HG02884 (cell line): ENCODE data around the gene MEIS2.

Experiments used
- ATAC-seq: cut with Tn5 transposase; IDR thresholded peaks from one replicate; pipeline ENCODE4 v1.9.1; 2021; ENCODE audit warnings: mild to moderate bottlenecking, moderate library complexity; ENCODE audit not compliant: unreplicated experiment

Gene MEIS2

DNA sequence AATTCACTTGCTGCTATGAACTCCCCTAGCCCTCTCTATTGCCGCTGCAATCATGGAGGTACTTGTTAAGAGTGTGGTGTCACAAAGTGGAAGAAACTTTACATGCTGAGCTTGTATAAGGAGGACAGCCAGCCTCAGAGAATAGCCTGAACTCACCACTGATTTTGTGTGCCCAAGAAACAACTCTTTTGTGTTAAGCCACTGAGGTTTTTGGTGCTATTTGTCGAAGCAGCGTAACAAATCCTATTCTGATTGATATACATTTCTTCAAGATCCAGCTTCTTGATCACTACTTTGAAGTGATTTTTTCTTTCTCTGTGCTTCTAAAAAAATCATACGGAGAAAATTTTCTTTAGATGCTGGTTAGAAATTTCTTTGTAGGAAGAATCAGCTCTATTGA, 132.4 kb downstream of the MEIS2 start:
- ATAC-seq, result no peak

DNA sequence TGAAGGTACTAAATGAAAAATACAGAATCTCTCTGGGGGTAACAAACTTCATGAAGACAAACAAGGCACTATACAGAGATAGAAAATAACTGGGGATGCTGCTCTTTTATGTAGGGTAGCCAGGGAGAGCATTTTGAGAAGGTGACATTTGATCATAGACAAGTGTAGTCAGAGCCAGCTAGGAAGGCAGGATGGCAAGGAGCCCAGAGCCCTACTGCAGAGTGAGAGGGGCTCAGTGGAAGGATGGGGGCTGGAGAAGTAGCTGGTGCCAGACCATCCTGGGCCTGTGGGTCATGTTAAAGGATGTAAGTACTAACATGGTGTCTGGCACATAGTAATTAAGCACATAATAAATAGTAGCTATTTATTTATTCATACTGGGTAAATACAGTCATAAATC, 133.6 kb downstream of the MEIS2 start:
- ATAC-seq, result no peak

DNA sequence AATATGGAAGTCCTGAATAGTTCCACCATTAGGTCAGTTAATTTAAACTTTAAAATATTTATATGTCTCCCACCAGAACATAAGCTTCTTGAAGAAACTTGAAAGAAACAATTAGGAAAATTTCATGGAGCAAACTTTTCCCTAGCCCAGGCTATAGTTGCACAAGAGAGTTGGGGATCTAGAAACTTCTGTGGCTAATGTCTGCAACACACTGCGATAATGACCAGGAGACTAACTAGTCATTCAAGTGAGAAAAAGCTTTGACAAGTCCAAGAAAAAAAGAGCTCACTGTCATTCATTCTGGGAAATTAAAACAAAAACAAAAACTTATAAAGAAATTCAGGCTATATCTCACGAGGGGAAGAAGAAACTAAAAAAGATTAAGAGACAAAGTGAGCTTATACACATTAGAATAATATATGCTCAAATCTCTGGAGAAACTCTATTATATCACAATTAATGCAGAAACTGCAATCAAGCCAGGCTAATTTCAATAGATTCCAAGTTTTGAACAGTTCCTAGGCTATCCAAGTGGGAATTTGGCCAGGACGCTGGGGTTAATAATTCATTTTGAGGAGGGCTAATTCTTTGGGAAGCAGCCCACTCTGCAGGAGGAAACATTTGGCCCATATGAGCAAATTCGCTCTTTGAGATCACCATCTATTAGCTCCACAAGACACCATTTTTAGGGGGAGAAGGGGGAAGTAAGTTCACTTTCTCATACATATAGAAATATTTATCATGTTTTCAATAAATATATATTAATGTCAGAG, 134.6 kb downstream of the MEIS2 start:
- no peak for ATAC-seq

DNA sequence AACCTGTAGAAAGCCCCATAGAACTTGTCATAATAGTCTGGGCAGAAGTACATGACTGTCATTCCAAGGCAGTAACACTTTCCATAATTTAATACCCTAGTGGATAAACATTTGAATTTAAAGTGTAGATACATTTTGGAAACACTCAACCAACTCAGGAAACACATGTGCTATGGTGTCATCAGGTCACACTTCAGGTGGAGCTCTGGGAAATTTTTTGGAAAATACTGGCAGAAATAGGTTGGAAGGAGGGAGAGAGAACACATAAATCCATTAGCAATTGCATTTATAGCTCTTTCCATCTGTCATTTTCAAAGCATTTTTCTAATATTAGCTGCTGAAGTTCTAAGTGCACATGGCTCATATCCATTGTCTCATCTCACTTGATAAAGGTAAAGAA, 135.7 kb downstream of the MEIS2 start:
- ATAC-seq, result no peak

DNA sequence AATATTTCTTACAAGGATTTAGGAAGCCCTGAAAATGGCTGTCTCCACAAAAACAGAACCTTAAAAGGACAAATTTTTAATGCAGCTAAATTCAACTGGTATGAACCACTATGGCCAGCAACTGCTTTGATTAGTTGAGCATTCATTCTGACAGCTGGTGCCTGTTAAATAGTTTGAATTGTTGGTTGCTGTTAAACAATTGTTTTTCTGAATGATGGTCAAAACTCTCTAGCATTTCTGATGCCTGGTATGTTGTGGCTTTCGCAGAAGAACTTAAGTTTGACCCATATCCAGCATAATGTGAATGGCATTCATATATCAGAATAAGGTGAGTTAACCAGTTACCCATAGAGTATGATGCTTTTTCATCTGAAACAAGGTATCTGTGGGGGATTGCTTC, 138.4 kb downstream of the MEIS2 start:
- no peak for ATAC-seq

DNA sequence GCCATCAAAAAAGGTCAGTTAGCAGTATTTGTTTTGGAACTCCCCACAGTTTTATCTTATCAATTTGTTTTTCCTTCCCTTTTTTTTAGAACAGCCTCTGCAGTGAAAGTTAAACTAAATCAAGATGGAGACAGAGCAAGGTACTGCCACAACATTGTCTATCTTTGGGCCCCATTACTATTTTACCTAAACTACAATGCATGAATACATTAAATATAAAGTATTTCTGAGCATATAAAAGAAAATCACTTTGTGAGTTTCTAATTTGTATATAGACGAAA, 139.5 kb downstream of the MEIS2 start:
- no peak for ATAC-seq

DNA sequence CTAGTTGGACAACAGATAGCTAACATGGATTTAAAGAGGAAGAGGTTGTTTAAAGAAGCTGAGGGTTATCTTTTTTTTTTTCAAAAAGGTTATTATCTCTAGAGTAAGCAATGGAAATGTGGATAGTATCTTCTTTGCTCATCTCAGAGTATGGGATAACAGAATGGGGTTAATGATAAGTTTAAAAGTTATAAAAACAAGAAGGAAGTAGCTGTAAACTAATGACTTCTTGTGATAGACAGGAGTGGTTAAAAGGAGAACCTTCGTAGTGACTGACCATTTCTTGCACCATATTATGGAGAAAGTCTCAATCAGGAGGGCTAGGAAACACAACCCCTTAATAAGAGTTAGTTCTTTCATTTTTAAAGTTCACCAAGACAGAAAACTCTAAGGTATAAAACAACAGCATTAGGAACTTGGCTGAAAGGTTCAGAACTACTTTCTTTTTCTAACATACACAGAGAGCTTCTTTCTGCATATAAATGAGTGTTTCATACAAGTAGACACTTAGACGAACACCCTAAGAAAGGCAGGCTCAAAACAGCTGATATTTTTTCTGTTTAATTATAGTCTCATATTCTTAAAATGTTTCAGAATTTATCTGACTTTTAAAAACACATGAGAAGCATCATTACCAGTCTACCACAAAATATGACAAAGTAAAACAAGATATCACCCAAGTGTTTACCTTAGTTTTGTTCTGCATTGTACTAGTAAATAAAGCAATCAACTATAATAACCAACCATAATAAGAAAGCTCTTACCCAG, 140.0 kb downstream of the MEIS2 start:
- ATAC-seq, result no peak

DNA sequence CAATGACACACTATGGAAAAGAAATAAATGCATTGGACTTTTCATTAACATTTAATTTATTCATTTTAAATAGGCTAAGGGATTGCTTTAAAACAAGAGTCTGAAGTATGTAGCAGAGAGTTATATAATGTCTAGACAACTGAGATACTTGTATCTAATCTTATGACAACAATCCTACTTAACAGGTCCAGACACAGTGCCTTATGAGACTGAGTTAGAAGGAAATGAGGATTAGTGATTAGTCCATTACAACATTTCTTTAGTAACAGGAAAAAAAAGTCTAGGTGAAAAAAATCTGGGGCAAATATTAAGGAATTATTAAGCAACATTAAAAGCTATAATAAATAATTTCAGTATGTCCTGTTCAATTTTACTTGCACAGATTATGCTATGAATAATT, 140.6 kb downstream of the MEIS2 start:
- no peak for ATAC-seq

DNA sequence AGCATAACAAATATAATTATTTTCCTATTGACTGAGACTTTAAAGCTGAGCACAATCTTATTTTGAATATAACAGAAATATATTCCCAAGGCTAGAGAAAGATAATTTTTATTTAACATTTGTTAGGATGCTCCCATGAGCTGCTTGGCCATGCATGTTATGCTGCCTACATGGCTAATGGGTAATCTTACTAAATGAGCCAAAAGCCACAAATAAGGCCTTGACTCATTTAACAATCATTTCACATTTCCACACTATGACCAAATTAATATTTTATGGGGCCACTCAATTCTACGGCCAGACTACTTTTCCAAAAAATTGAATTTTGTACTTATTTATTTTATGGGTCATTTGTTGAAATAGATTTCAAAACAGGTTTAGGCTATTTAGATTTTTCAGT, 141.7 kb downstream of the MEIS2 start:
- ATAC-seq, result no peak

DNA sequence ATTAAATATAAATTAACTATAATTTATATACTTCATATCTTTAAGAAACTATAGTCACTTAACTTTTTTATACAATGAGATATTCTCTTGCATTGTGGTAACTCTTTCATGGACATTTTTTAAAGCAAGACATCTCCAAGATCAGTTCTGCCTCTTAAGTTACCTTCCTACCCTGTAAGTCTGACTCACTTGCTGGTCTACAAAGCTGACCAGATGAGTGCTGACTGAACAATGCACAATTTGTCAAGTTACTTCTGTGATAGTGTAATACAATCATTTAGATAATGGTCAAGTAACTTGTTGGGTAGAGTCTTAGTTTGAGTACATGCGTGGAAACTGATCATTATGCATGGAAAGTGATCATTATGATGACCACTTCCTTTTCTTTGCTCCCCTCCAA, 145.9 kb downstream of the MEIS2 start:
- ATAC-seq, result no peak

DNA sequence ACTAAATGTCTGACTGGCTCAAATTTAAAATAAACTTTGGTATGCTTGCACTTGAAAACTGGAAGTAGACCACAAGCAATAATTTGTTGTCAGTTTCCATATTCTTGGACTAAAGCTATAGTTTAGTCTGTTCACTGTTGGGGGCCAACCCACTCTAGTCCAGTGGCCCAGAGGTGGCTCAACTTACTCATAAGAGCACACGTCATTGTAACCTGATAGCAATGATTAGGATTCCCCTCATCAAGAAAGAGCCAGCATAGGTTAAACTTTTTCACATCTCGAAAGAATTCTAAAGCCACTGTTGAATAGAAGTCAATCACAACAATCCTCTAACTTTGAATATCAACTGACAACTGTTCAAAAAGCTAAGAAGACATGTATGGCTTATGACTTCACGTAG, 147.0 kb downstream of the MEIS2 start:
- no peak for ATAC-seq

DNA sequence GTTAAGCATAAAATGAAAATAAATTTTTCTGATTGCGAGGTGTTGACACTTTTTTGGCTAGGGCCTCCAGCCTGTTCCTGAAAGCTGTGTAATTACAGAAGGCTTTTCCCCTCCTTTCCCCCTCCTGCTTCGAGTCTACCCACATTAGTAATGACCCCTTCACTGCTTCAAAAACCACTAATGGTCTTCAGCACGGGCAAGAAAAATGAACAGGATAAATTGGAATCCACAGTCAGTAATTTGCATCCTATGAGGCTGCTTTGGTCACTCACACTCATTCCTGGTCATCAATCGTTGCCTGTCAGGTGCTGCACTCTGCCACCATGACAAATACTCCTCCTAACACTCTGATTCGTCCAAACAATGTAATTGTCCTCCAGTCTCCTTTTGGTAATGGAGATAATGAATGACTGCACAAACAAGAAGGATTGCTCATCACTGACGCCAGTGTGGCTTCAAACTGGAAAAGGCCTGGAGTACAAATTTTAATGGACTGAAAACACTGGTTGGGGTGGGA, 148.6 kb downstream of the MEIS2 start:
- ATAC-seq, result no peak

DNA sequence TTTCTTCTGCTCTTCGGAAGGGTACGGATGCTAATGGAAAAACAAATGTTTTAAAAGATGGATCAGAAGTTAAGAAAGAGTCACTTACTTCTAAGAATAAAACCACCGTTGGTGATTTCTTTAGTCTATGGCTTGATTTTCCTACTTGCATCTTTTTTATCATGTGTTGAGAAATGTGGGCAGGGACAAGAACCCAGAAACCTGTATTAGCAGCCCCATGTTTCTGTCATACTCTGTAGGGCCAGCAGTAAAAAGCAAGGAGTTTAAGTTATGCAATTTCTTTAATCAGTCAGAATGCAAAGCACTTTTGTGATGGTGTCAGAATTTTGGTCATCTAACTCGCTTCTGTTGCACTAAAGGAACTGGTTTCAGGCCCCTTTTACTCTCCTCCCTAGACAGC, 150.0 kb downstream of the MEIS2 start:
- ATAC-seq, result no peak

DNA sequence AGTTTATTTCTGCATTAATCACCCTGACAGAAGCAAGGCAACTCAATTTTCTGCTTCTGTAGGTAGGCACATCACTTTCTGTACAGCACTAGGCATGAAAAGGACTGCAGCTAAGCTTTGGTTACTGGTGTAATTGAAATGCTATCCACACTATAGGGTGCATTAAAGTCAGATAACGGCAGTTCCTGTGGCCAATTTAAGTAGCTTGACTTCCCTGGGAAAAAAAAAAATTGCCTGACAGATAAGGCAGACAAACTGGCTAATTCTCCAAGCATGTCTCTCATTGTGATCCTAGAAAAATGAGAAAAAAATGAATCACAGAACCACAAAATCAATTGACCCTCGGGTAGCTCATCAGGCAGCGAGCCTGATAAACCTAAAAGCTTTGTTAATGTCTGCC, 151.4 kb downstream of the MEIS2 start:
- ATAC-seq, result no peak

DNA sequence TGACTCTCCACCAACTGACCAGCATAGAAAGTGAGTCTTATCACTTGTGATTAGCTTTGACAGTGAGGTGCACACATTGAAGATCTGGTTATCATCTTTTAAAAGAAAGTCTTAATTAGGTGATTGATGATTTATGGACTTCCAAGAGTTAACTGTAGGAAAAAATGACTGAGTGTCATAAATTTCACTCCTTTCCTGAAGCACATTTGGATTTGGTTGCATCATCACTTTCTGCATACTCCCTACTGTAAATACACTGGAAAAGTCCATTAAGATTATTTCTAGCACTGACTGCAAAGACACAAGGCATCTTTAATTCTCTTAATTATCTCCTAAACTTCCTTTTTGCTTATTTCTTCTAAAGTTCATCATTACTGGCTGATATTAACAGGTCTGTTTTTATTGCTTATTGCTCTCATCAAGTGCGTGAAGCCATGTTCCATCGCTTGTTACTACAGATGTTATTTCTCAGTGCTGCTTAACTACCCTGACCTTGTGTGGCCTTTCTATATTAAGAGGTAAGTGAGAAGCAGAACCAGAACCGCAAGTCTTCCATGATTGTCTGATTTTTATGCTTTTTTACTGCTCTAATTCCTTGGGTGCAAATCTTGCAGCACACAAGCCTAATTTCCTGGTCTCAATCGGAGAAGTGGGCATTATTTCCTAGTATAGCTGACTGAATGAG, 153.2 kb downstream of the MEIS2 start:
- no peak for ATAC-seq

DNA sequence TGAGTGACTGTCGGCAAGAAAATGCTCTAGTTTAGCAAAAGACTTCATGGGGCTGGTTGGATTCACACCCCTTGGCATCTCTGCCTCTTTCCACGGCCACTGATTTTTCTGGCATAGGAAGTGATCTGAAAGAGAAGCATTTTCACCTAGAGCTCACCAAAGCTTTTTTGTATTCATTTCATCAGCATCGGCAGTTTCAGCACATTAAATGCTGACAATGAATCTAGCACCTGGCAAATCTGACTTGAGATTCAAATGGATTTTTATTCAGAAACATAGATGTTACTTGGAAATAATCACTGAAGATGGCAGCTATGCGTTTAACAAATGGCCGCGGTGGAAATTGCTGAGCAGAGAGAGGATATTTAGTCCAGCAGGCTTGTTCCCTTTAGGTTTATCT, 155.9 kb downstream of the MEIS2 start:
- no peak for ATAC-seq

DNA sequence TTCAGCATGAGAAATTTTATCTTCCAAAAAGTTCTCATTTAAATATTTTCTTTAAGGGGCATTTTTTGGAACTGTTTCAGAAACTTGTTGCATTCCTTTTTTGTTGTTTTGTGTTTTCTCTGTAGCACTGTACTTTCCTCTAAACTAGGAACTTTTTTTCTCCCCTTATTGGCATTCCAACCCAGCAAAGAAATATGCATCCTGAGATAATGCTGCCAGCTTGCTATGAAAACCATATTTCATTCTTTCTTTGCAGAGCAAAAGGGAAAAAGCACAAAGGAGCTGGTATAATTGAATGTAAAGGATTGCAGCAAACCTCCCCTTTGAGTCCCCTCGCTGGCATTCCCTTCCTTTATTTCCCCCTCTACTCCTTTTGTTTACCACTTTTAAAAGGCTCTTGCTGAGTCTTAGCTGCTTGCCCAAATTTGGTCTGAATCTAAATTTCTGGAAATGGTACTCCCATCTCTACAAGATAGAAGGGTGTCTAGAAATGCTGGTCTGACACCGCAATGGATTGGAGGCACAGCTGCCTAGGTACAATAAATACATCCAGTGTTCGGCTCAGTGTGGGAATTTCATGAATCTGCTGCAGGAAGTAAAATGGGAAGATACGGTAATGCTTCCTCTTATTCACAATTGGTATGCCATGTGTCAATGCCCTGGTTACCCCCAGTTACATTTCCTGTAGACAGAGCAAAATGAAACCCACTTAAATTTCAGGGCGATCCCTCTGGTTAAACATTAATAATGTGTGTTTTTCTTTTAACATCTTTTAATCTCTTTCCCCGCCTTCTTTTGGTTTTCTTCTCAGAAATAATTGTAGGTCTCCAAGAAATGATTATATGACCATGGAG, 156.6 kb downstream of the MEIS2 start:
- ATAC-seq, result no peak

DNA sequence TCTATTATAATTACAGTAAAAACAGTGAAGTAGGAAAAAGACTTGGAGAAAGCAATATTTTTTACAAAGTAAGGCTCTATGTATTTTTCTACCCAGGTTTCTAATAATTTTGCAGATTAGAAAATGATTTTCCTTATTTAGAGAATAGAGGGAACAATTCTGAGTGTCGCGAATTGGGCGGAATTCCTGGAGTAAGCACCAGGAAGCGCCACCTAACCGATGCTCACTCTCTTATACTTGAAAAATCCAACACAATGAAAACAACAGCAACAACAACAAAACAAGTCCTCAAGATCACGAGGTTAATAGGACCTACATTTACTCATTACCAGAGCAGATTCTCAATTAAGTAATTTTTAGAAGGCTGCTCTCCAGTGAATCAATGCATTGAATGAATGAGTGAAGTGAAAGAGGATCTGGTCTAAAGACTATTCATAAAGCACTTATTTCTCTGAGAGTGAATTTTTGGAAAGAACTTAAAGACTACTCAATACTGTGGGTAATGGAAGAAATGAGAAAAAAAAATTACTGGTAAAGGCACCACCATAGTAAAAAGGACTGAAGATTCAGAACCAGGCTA, 158.0 kb downstream of the MEIS2 start:
- no peak for ATAC-seq

DNA sequence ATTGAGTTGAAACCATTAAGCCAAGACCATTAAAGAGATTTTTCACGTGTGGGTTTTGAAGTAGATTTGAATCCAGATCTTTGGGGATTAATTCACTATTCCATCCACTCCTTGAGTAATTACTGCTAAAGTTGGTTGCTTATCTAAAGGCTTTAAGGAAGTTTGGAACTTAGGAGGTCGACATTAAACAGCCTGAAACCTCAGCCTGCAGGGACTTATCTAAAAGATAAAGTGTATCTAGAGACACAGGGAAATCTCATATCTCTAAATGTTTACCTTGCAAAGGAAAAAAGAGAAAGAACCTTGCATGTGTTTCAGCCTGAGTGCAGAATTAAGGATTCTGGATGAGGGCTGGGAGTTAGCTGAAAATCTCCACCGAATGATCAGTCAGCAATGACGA, 158.6 kb downstream of the MEIS2 start:
- ATAC-seq, result no peak

DNA sequence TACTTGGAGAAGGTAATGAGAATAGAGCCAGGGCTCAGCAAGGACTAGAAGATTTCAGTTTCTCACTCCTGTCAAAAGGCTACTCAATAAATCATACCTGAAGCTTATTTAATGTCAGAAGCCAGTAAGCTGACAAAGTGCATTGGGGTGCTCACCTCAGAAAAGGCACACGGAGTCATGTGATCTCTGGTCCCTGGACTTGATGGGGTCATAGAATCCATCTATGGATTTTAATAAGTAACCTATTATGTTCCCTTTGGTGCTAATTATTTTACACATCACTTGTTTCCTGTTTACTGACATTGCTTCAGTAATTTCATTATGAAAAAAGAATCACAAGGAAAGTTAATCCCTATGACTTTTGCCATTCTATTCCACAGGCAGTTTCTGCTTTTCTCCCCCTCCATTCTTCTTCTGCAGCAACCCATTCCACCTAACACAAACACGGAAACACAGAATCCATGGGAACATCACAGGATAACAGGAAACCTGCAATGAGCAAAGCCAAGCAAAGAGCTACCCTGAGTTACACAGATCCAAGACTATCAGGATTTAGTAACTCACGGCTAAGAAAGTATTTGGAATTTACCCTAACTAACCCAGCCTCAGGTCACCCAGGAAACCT, 159.6 kb downstream of the MEIS2 start:
- ATAC-seq, result no peak
